ENCODE measurements around the gene CLIP1. TPM values are rescaled to one million over a fixed set of nuclear protein-coding genes. Genes with fewer than 3 reads are reported as not detected.

Gene CLIP1
- total RNA-seq, 4 donors from 2014 or later: 48.2 to 134 (median 96.8) TPM

Other genes starting within 250 kb of the CLIP1 start
- gene IL31, start 248.4 kb downstream of the CLIP1 start, total RNA-seq: not detected
- 1 to 10 TPM in 2 of 4 donors, not detected in 2; 2.4 to 3.3 TPM for gene LRRC43, start 239.5 kb downstream of the CLIP1 start, total RNA-seq
- under 1 TPM in 1 of 4 donors, not detected in 3; 0.14 TPM for gene B3GNT4, start 219.0 kb downstream of the CLIP1 start, total RNA-seq
- 10 to 100 TPM; 46.2 to 68.9 (median 53.9) TPM for gene DIABLO, start 196.6 kb downstream of the CLIP1 start, total RNA-seq
- 10 to 100 TPM in 2 of 4 donors, 1 to 10 TPM in 2; 3.3 to 20.8 (median 12.9) TPM for gene VPS33A, start 156.2 kb downstream of the CLIP1 start, total RNA-seq
- gene ZCCHC8, start 78.3 kb upstream of the CLIP1 start, total RNA-seq: 10 to 100 TPM; 13.5 to 43.3 (median 25.8) TPM
- gene RSRC2, start 104.3 kb upstream of the CLIP1 start, total RNA-seq: 10 to 100 TPM; 51.2 to 83.2 (median 79.4) TPM
- 10 to 100 TPM in 3 of 4 donors, 1 to 10 TPM in 1; 7.4 to 61.5 (median 13.9) TPM for gene KNTC1, start 104.6 kb upstream of the CLIP1 start, total RNA-seq

Data from uterus (tissue), 4 donors.